ENCODE data around the gene VAT1L.

DNA sequence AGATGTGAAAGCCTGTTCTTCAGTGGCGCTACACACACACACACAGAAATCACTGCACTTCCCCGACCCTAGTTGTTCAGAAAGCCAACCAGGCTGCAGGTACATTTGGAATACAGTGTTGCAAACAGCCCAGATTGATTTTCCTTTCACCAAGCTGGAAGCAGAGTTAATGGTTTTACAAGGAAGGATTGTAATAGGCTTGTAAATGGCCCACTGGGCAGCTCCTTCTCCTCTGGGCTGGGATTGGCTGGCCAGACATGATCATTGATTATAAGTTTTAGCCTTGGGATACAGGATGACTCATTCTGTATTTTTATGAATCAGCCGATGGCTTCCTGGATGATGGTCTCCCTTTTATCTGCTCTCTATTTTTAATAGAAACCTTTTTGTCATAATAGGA lies 2.5 kb downstream of the VAT1L start:
- TF ChIP-seq, protein P1, sequence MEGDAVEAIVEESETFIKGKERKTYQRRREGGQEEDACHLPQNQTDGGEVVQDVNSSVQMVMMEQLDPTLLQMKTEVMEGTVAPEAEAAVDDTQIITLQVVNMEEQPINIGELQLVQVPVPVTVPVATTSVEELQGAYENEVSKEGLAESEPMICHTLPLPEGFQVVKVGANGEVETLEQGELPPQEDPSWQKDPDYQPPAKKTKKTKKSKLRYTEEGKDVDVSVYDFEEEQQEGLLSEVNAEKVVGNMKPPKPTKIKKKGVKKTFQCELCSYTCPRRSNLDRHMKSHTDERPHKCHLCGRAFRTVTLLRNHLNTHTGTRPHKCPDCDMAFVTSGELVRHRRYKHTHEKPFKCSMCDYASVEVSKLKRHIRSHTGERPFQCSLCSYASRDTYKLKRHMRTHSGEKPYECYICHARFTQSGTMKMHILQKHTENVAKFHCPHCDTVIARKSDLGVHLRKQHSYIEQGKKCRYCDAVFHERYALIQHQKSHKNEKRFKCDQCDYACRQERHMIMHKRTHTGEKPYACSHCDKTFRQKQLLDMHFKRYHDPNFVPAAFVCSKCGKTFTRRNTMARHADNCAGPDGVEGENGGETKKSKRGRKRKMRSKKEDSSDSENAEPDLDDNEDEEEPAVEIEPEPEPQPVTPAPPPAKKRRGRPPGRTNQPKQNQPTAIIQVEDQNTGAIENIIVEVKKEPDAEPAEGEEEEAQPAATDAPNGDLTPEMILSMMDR (IDR thresholded peaks at IDR 0.05; ENCODE audit: low read length) = no peak
- TF ChIP-seq EZH2 (optimal IDR thresholded peaks at IDR 0.05; ENCODE audit: low read depth, low read length) (no peak), EZH2phosphoT487 (IDR thresholded peaks at IDR 0.05; ENCODE audit: low read length) (no peak)
